OCI-LY7 (cell line): Measurements from ENCODE around the gene PSPH.

ENCODE experiments used
- CTCF ChIP-seq: fragments of 200-600 bp; sonication (generic); conservative IDR thresholded peaks from 2 replicates; pipeline ENCODE4 v1.5.1; 2014; ENCODE audit warnings: mild to moderate bottlenecking, antibody characterized with exemption, low read length, moderate library complexity, mixed read lengths
- EZH2phosphoT487 ChIP-seq: fragments of 200-600 bp; sonication (generic); IDR thresholded peaks from 2 replicates; pipeline ENCODE4 v1.6.1; 2018; ENCODE audit warnings: low read depth, borderline replicate concordance, mild to moderate bottlenecking, mixed run types, antibody characterized with exemption, low read length, moderate library complexity, mixed read lengths

- TF ChIP-seq CTCF: peak; percentile 93
- TF ChIP-seq EZH2phosphoT487: no peak
These were observed 23.1 kb upstream of the PSPH start for GRCh38 chr7:56074371-56074791.
